HepG2 (cell line): Measurements from ENCODE around the gene SKA2. TPM values are rescaled to one million over a fixed set of nuclear protein-coding genes. Genes with fewer than 3 reads are reported as not detected.

Experiments used
- ATAC-seq: fragments of 200-7000 bp; cut with Tn5 transposase; 3 replicates; pipeline ENCODE4 v1.9.1; 2020; ENCODE audit warnings: mild to moderate bottlenecking, moderate library complexity
- BruUV-seq: library from RNA; stranded (reverse); fragments of 400-500 nt; replicated peaks from 2 replicates; lab custom pipeline; 2021; lab: Mats Ljungman, UMichigan
- CTCF ChIA-PET: fragments of 300-600 bp; formaldehyde crosslinking; extraction: SDS; loops from one replicate; lab custom pipeline; 2021; ENCODE audit warnings: low total read pairs, inconsistent platforms, low intra/inter-chr PET ratio; lab: Yijun Ruan, JAX
- POLR2A ChIA-PET: fragments of 350-600 bp; sonication (Branson Sonifier 250); formaldehyde crosslinking; loops from one replicate; lab custom pipeline; 2020; ENCODE audit warnings: antibody characterized with exemption, inconsistent platforms; lab: Yijun Ruan, JAX
- DNase-seq: peaks from one replicate; pipeline ENCODE4 v3.0.0-alpha.2; 2015; ENCODE audit warnings: low spot score
- FAIRE-seq: peaks from 3 replicates; lab custom pipeline; 2011; peaks lifted over from hg19 to GRCh38; lab: Jason Lieb, UNC
- H2AFZ ChIP-seq: one replicate; pipeline ENCODE4 v1.6.1; 2011; ENCODE audit warnings: low read length, inconsistent platforms
- H3K27ac ChIP-seq: fragments of 300-600 bp; 3 replicates; pipeline ENCODE4 v1.8.0; 2011; ENCODE audit warnings: mixed run types, mild to moderate bottlenecking, mixed read lengths, low read length, inconsistent platforms; ENCODE audit not compliant: insufficient read depth; ENCODE audit errors: extremely low read length
- H3K27me3 ChIP-seq, 2 experiments: fragments of 200-600 bp in 1 of 2; 2 replicates in 1 of 2; 3 replicates in 1 of 2; pipeline versions ENCODE4 v1.6.0 to v1.8.0; 2011; ENCODE audit warnings: low read length in 2 of 2, mild to moderate bottlenecking in 2 of 2, moderate library complexity in 2 of 2, inconsistent platforms in 1 of 2; ENCODE audit not compliant: insufficient read depth in 2 of 2, control insufficient read depth in 1 of 2
- H3K36me3 ChIP-seq, 2 experiments: fragments of 200-600 bp in 1 of 2; replicated peaks in 1 of 2; 2 replicates in 1 of 2; 3 replicates in 1 of 2; pipeline versions ENCODE4 v1.5.1 to v1.8.0; 2011; ENCODE audit warnings: low read length in 2 of 2, inconsistent platforms in 1 of 2; ENCODE audit not compliant: insufficient read depth in 2 of 2, control insufficient read depth in 1 of 2
- H3K4me1 ChIP-seq: 2 replicates; pipeline ENCODE4 v1.5.1; 2012; ENCODE audit warnings: low read length, inconsistent platforms; ENCODE audit not compliant: insufficient read depth
- H3K4me2 ChIP-seq: 2 replicates; pipeline ENCODE4 v1.6.0; 2011; ENCODE audit warnings: low read depth, low read length, inconsistent platforms
- H3K4me3 ChIP-seq, 3 experiments: fragments of 200-600 bp in 1 of 3; sonication (generic), shearing (Covaris generic) in 1 of 3; replicated peaks in 1 of 3; 2 replicates each; pipeline ENCODE4 v1.5.1; 2011 to 2016; ENCODE audit warnings: low read length in 3 of 3, inconsistent platforms in 2 of 3, low read depth in 2 of 3, mild to moderate bottlenecking in 2 of 3, control low read depth in 1 of 3, mixed read lengths in 1 of 3; ENCODE audit not compliant: insufficient read depth in 1 of 3
- H3K79me2 ChIP-seq: one replicate; pipeline ENCODE4 v1.6.1; 2011; ENCODE audit warnings: low read length, inconsistent platforms; ENCODE audit not compliant: insufficient read depth
- H3K9ac ChIP-seq: 2 replicates; pipeline ENCODE4 v1.6.0; 2011; ENCODE audit warnings: mild to moderate bottlenecking, low read depth, low read length, inconsistent platforms; ENCODE audit not compliant: insufficient read depth
- H3K9me3 ChIP-seq: 2 replicates; pipeline ENCODE4 v1.5.1; 2012; ENCODE audit warnings: mild to moderate bottlenecking, low read length
- H4K20me1 ChIP-seq: 2 replicates; pipeline ENCODE4 v1.6.0; 2011; ENCODE audit warnings: inconsistent platforms, mild to moderate bottlenecking, low read length, moderate library complexity; ENCODE audit not compliant: insufficient read depth
- FOXK2 ChIP-seq: fragments of 450-650 bp; IDR thresholded peaks from 2 replicates; pipeline ENCODE4 v1.6.1; 2016
- GMEB1 ChIP-seq: sonication (generic); formaldehyde crosslinking; IDR thresholded peaks from 2 replicates; pipeline ENCODE4 v1.5.1; 2020; ENCODE audit warnings: missing genetic modification reagents, mild to moderate bottlenecking, borderline replicate concordance
- GTF2F1 ChIP-seq: fragments of 150-350 bp; IDR thresholded peaks from 2 replicates; pipeline ENCODE4 v1.6.1; 2014; ENCODE audit warnings: low read length
- HIC2 ChIP-seq: sonication (generic); formaldehyde crosslinking; IDR thresholded peaks from 2 replicates; pipeline ENCODE4 v1.9.0; 2022; ENCODE audit warnings: low read depth, missing genetic modification reagents
- HINFP ChIP-seq: sonication (generic); formaldehyde crosslinking; IDR thresholded peaks from 2 replicates; pipeline ENCODE4 v1.4.0; 2020; ENCODE audit warnings: low read depth, mild to moderate bottlenecking, missing genetic modification reagents
- HNF1B ChIP-seq: sonication (generic); formaldehyde crosslinking; IDR thresholded peaks from 2 replicates; pipeline ENCODE4 v1.5.1; 2020; ENCODE audit warnings: mild to moderate bottlenecking, moderate library complexity, missing genetic modification reagents
- NR2C2 ChIP-seq: sonication (generic); formaldehyde crosslinking; IDR thresholded peaks from 2 replicates; pipeline ENCODE4 v1.4.0; 2020; ENCODE audit warnings: missing genetic modification reagents, mild to moderate bottlenecking, moderate library complexity, borderline replicate concordance
- PLRG1 ChIP-seq: fragments of 450-650 bp; conservative IDR thresholded peaks from 2 replicates; pipeline ENCODE4 v1.6.1; 2016
- RBAK ChIP-seq: sonication (generic); formaldehyde crosslinking; IDR thresholded peaks from 2 replicates; pipeline ENCODE4 v1.5.1; 2020; ENCODE audit warnings: mild to moderate bottlenecking, missing genetic modification reagents
- SP140L ChIP-seq: sonication (generic); formaldehyde crosslinking; IDR thresholded peaks from 2 replicates; pipeline ENCODE4 v1.4.0; 2020; ENCODE audit warnings: missing genetic modification reagents, borderline replicate concordance
- SRSF4 ChIP-seq: fragments of 200-400 bp; formaldehyde crosslinking; IDR thresholded peaks from one replicate; pipeline ENCODE4 v1.6.1; 2018; ENCODE audit warnings: mild to moderate bottlenecking, low read depth, low read length, moderate library complexity; ENCODE audit not compliant: poor library complexity, severe bottlenecking
- TERF1 ChIP-seq: sonication (generic); formaldehyde crosslinking; IDR thresholded peaks from 2 replicates; pipeline ENCODE4 v1.8.0; 2022; ENCODE audit warnings: mild to moderate bottlenecking, missing genetic modification reagents, moderate library complexity
- TMF1 ChIP-seq: sonication (generic); formaldehyde crosslinking; IDR thresholded peaks from 2 replicates; pipeline ENCODE4 v1.8.1; 2022; ENCODE audit warnings: low read depth, missing genetic modification reagents
- ZFAT ChIP-seq: sonication (generic); formaldehyde crosslinking; conservative IDR thresholded peaks from 2 replicates; pipeline ENCODE4 v1.8.1; 2023; ENCODE audit warnings: missing genetic modification reagents, inconsistent platforms
- ZMYM3 ChIP-seq: sonication (generic); formaldehyde crosslinking; IDR thresholded peaks from 2 replicates; pipeline ENCODE4 v1.5.1; 2020; ENCODE audit warnings: mild to moderate bottlenecking, missing genetic modification reagents
- ZNF24 ChIP-seq: fragments of 450-650 bp; IDR thresholded peaks from 2 replicates; pipeline ENCODE4 v1.6.1; 2017; ENCODE audit warnings: antibody characterized with exemption, mild to moderate bottlenecking
- ZNF562 ChIP-seq: sonication (generic); formaldehyde crosslinking; IDR thresholded peaks from 2 replicates; pipeline ENCODE4 v1.8.0; 2022; ENCODE audit warnings: missing genetic modification reagents, borderline replicate concordance
- WGBS: methylation state at CpG from one replicate; pipeline ENCODE4 v1.1.6; 2017; ENCODE audit warnings: low lambda C conversion rate; 5-methylcytosine and 5-hydroxymethylcytosine counted together
- in situ Hi-C: cut with HindIII; loops from 2 replicates; pipeline ENCODE4 v1.10.0; 2017; ENCODE audit warnings: low pct_unique_long_range_greater_than_20kb; ENCODE audit not compliant: extremely low pct_ligation_motif_present
- intact Hi-C: fragments of 100-400 bp; cut with micrococcal nuclease; formaldehyde crosslinking; loops from one replicate; pipeline ENCODE4 v1.10.0; 2022; ENCODE audit not compliant: unreplicated experiment
- polyA plus RNA-seq, 8 experiments: library from polyadenylated mRNA; depleted of rRNA in 3 of 8; stranded (reverse) in 7 of 8; unstranded in 1 of 8; fragments of >200 nt; fragmentation: Illumina TruSeq in 4 of 8; extraction: Trizol in 4 of 8; gene quantifications; 2 replicates each; pipeline versions ENCODE4 v1.2.1 to v1.2.3, GENCODE V29; 2011 to 2016; ENCODE audit warnings: low read depth in 4 of 8, missing spikeins in 1 of 8, mixed read lengths in 1 of 8; ENCODE audit not compliant: insufficient read depth in 1 of 8
- total RNA-seq, 5 experiments: library from RNA; depleted of rRNA; stranded (reverse); fragments of >200 nt; fragmentation: Illumina TruSeq; extraction: Trizol; gene quantifications; 2 replicates each; pipeline ENCODE4 v1.2.3, GENCODE V29; 2016; ENCODE audit warnings: low read depth in 1 of 5

The SKA2 gene
- total and polyA plus RNA-seq, 2 of the 13 experiments (the other 11 are each of a cell fraction or from before 2014, with no cell fraction given) = 18.6 to 91.8 TPM

GRCh38 chr17:59145571-59146096 lies 9.4 kb downstream of the SKA2 start:
- in situ Hi-C loops = loop anchor here (5.0 kb wide), 1 partner anchor 38 kb away; the partner anchor contains the start of gene TRIM37
- POLR2A ChIA-PET = interaction anchor here (2.2 kb wide), 1 partner anchor 9 kb away, joined by 14 read pairs; the partner anchor contains the start of genes PRR11 and SKA2
- TF ChIP-seq GMEB1 (CRISPR knock-in tag) (no peak), NR2C2 (CRISPR knock-in tag) (peak; percentile 39; the same call in 1 of the 2 replicates), ZMYM3 (CRISPR knock-in tag) (peak; percentile 59; the same call in 1 of the 2 replicates), SP140L (CRISPR knock-in tag) (no peak), HINFP (CRISPR knock-in tag) (no peak), TERF1 (CRISPR knock-in tag) (no peak), ZFAT (CRISPR knock-in tag) (no peak), PLRG1 (no peak), ZNF24 (no peak), HIC2 (CRISPR knock-in tag) (no peak), SRSF4 (no peak), FOXK2 (no peak), ZNF562 (no peak), RBAK (CRISPR knock-in tag) (no peak), HNF1B (CRISPR knock-in tag) (0 out of 2 replicates have a peak, but pooled peaks have one; percentile 18), TMF1 (CRISPR knock-in tag) (no peak), GTF2F1 (no peak)

More at GRCh38 chr17:59145571-59146096, 9.4 kb downstream of the SKA2 start:
- DNase-seq = peak; percentile 27
- BruUV-seq = no TSS peak
- H3K9me3 ChIP-seq = no peaks in the 10 kb centered on the region
- no peak overlapping the region for H3K4me3 ChIP-seq
- H3K9ac ChIP-seq = no peak overlapping the region
- intact Hi-C loops = no loop called here
- CTCF ChIA-PET = no interaction called here
- WGBS = 83% methylated on average over 4 of the region's 4 CpGs
- ATAC-seq = 0 out of 3 replicates have a peak, but pooled peaks have one; percentile 23
- no peak overlapping the region for H3K27ac ChIP-seq
- H3K27me3 ChIP-seq = no peaks in the 10 kb centered on the region
- peaks cover 94% of the 10 kb centered on the region for H3K79me2 ChIP-seq
- no peak overlapping the region for H2AFZ ChIP-seq
- H3K4me2 ChIP-seq = no peak overlapping the region
- H3K4me1 ChIP-seq = peaks cover 40% of the 10 kb centered on the region
- peaks cover 5 to 11% of the 10 kb centered on the region in 2 experiments; a peak in 3 of 5 replicates for H3K36me3 ChIP-seq
- FAIRE-seq = no peak
- H4K20me1 ChIP-seq = no peaks in the 10 kb centered on the region; the same call in 1 of the 2 replicates
